ENCODE results near the gene COTL1. TPM values are rescaled to one million over a fixed set of nuclear protein-coding genes. Genes with fewer than 3 reads are reported as not detected.

COTL1 gene
- total and polyA plus RNA-seq, 2 of the 13 experiments (the other 11 are each of a cell fraction or from before 2014, with no cell fraction given), result 8.7 to 16.9 TPM

- TF ChIP-seq ZC3H13 (CRISPR knock-in tag; IDR thresholded peaks at IDR 0.05), result no peak; the same call in none of the 2 replicates
- TF ChIP-seq ZNF800 (CRISPR knock-in tag; IDR thresholded peaks at IDR 0.05), result no peak
- no peak for TF ChIP-seq NBN (conservative IDR thresholded peaks at IDR 0.05)
- TF ChIP-seq ZNF501 (CRISPR knock-in tag; IDR thresholded peaks at IDR 0.05), result peak; percentile 77
- peak; percentile 61 for TF ChIP-seq ZFP90 (CRISPR knock-in tag; IDR thresholded peaks at IDR 0.05; ENCODE audit: borderline replicate concordance)
- TF ChIP-seq TOE1 (CRISPR knock-in tag; IDR thresholded peaks at IDR 0.05), result no peak
- no peak for TF ChIP-seq ZNF850 (CRISPR knock-in tag; conservative IDR thresholded peaks at IDR 0.05)
- TF ChIP-seq SIN3A (IDR thresholded peaks at IDR 0.05; ENCODE audit: borderline replicate concordance, low read depth, low read length), result no peak
- TF ChIP-seq TEAD2 (CRISPR knock-in tag; IDR thresholded peaks at IDR 0.05), result no peak
- TF ChIP-seq ZNF432 (CRISPR knock-in tag; IDR thresholded peaks at IDR 0.05; ENCODE audit: borderline replicate concordance), result no peak
- peak; percentile 83 for TF ChIP-seq SALL1 (CRISPR knock-in tag; IDR thresholded peaks at IDR 0.05)
- TF ChIP-seq ZSCAN31 (CRISPR knock-in tag; IDR thresholded peaks at IDR 0.05; ENCODE audit: low read depth), result peak; percentile 87
- TF ChIP-seq RFX1 (IDR thresholded peaks at IDR 0.05), result no peak
- no peak for TF ChIP-seq ZNF30 (CRISPR knock-in tag; IDR thresholded peaks at IDR 0.05)
- no peak; the same call in 1 of the 2 replicates for TF ChIP-seq ZNF598 (CRISPR knock-in tag; IDR thresholded peaks at IDR 0.05; ENCODE audit: borderline replicate concordance)
- no peak for TF ChIP-seq MTF2 (CRISPR knock-in tag; IDR thresholded peaks at IDR 0.05; ENCODE audit: borderline replicate concordance)
- peak; percentile 4 for TF ChIP-seq ZFP36 (IDR thresholded peaks at IDR 0.05; ENCODE audit: borderline replicate concordance, low read depth, low read length, partially characterized antibody)
- no peak for TF ChIP-seq IKZF1 (IDR thresholded peaks at IDR 0.05)
- TF ChIP-seq PHF21A (CRISPR knock-in tag; IDR thresholded peaks at IDR 0.05), result no peak
- TF ChIP-seq SP5 (CRISPR knock-in tag; IDR thresholded peaks at IDR 0.05; ENCODE audit: borderline replicate concordance, low read depth), result 0 out of 2 replicates have a peak, but pooled peaks have one; percentile 27
- 0 out of 2 replicates have a peak, but pooled peaks have one; percentile 27 for TF ChIP-seq TFE3 (CRISPR knock-in tag; IDR thresholded peaks at IDR 0.05)
- peak; percentile 73; the same call in 1 of the 2 replicates for TF ChIP-seq MXD4 (CRISPR knock-in tag; IDR thresholded peaks at IDR 0.05)
- TF ChIP-seq SMC3 (IDR thresholded peaks at IDR 0.05; ENCODE audit: low read length), result no peak
- no peak; the same call in 1 of the 2 replicates for TF ChIP-seq HIC2 (CRISPR knock-in tag; IDR thresholded peaks at IDR 0.05; ENCODE audit: low read depth)
- TF ChIP-seq ZNF253 (CRISPR knock-in tag; IDR thresholded peaks at IDR 0.05; ENCODE audit: borderline replicate concordance), result peak; percentile 91
Measured at GRCh38 chr16:84647828-84648594, 30.1 kb upstream of the COTL1 start, which contains the start of gene KLHL36 (continued).
